HEK293 (cell line): ENCODE measurements around the gene COL3A1.

Experiments used
- BCL11A ChIP-seq: fragments of 450-650 bp; formaldehyde crosslinking; IDR thresholded peaks from 2 replicates; pipeline ENCODE4 v1.5.1; 2016; ENCODE audit warnings: low read depth, missing biosample characterization, missing genetic modification characterization
- CTCF ChIP-seq: fragments of 450-650 bp; formaldehyde crosslinking; IDR thresholded peaks from 2 replicates; pipeline ENCODE4 v1.5.1; 2016; ENCODE audit warnings: missing biosample characterization, missing genetic modification characterization
- PRDM4 ChIP-seq: fragments of 450-650 bp; formaldehyde crosslinking; IDR thresholded peaks from 2 replicates; pipeline ENCODE4 v1.5.1; 2017; ENCODE audit warnings: missing biosample characterization, missing genetic modification characterization
- TRIM28 ChIP-seq: IDR thresholded peaks from 2 replicates; pipeline ENCODE4 v1.6.1; 2011; ENCODE audit warnings: low read length, control low read depth, borderline replicate concordance
- ZNF138 ChIP-seq: fragments of 450-650 bp; formaldehyde crosslinking; IDR thresholded peaks from 2 replicates; pipeline ENCODE4 v1.5.1; 2016; ENCODE audit warnings: missing biosample characterization, missing genetic modification characterization, borderline replicate concordance
- ZNF155 ChIP-seq: fragments of 450-650 bp; formaldehyde crosslinking; IDR thresholded peaks from 2 replicates; pipeline ENCODE4 v1.5.1; 2016; ENCODE audit warnings: missing biosample characterization, missing genetic modification characterization
- ZNF248 ChIP-seq: fragments of 450-650 bp; formaldehyde crosslinking; IDR thresholded peaks from 2 replicates; pipeline ENCODE4 v1.5.1; 2017; ENCODE audit warnings: missing biosample characterization, missing genetic modification characterization
- ZNF341 ChIP-seq: fragments of 450-650 bp; formaldehyde crosslinking; IDR thresholded peaks from 2 replicates; pipeline ENCODE4; 2016; ENCODE audit warnings: low read depth, missing biosample characterization, missing genetic modification characterization
- ZNF560 ChIP-seq: fragments of 450-650 bp; formaldehyde crosslinking; IDR thresholded peaks from 2 replicates; pipeline ENCODE4 v1.5.1; 2017; ENCODE audit warnings: missing biosample characterization, missing genetic modification characterization, borderline replicate concordance
- TF ChIP-seq, protein P1 (sequence below): fragments of 450-650 bp; formaldehyde crosslinking; IDR thresholded peaks from 2 replicates; pipeline ENCODE4 v1.5.1; 2016; ENCODE audit warnings: missing biosample characterization, missing genetic modification characterization, low read depth
- TF ChIP-seq, protein P2 (sequence below): fragments of 450-650 bp; formaldehyde crosslinking; IDR thresholded peaks from 2 replicates; pipeline ENCODE4 v1.5.1; 2016; ENCODE audit warnings: missing biosample characterization, missing genetic modification characterization
- TF ChIP-seq, protein P3 (sequence below): IDR thresholded peaks from 2 replicates; pipeline ENCODE4 v1.6.1; 2011; ENCODE audit warnings: mild to moderate bottlenecking, low read depth, low read length, borderline replicate concordance

- TF ChIP-seq, protein P1, sequence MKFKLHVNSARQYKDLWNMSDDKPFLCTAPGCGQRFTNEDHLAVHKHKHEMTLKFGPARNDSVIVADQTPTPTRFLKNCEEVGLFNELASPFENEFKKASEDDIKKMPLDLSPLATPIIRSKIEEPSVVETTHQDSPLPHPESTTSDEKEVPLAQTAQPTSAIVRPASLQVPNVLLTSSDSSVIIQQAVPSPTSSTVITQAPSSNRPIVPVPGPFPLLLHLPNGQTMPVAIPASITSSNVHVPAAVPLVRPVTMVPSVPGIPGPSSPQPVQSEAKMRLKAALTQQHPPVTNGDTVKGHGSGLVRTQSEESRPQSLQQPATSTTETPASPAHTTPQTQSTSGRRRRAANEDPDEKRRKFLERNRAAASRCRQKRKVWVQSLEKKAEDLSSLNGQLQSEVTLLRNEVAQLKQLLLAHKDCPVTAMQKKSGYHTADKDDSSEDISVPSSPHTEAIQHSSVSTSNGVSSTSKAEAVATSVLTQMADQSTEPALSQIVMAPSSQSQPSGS (tag by site-specific recombination), result no peak
- TF ChIP-seq ZNF138 (tag by site-specific recombination), result no peak
- no peak for TF ChIP-seq TRIM28
- TF ChIP-seq ZNF341, result no peak
- TF ChIP-seq ZNF248, result no peak
- TF ChIP-seq CTCF, result no peak
- TF ChIP-seq ZNF560, result no peak
- no peak for TF ChIP-seq ZNF155 (tag by site-specific recombination)
- no peak for TF ChIP-seq PRDM4
- TF ChIP-seq, protein P2, sequence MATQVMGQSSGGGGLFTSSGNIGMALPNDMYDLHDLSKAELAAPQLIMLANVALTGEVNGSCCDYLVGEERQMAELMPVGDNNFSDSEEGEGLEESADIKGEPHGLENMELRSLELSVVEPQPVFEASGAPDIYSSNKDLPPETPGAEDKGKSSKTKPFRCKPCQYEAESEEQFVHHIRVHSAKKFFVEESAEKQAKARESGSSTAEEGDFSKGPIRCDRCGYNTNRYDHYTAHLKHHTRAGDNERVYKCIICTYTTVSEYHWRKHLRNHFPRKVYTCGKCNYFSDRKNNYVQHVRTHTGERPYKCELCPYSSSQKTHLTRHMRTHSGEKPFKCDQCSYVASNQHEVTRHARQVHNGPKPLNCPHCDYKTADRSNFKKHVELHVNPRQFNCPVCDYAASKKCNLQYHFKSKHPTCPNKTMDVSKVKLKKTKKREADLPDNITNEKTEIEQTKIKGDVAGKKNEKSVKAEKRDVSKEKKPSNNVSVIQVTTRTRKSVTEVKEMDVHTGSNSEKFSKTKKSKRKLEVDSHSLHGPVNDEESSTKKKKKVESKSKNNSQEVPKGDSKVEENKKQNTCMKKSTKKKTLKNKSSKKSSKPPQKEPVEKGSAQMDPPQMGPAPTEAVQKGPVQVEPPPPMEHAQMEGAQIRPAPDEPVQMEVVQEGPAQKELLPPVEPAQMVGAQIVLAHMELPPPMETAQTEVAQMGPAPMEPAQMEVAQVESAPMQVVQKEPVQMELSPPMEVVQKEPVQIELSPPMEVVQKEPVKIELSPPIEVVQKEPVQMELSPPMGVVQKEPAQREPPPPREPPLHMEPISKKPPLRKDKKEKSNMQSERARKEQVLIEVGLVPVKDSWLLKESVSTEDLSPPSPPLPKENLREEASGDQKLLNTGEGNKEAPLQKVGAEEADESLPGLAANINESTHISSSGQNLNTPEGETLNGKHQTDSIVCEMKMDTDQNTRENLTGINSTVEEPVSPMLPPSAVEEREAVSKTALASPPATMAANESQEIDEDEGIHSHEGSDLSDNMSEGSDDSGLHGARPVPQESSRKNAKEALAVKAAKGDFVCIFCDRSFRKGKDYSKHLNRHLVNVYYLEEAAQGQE, result no peak
- TF ChIP-seq, protein P3, sequence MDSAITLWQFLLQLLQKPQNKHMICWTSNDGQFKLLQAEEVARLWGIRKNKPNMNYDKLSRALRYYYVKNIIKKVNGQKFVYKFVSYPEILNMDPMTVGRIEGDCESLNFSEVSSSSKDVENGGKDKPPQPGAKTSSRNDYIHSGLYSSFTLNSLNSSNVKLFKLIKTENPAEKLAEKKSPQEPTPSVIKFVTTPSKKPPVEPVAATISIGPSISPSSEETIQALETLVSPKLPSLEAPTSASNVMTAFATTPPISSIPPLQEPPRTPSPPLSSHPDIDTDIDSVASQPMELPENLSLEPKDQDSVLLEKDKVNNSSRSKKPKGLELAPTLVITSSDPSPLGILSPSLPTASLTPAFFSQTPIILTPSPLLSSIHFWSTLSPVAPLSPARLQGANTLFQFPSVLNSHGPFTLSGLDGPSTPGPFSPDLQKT, result no peak
- no peak for TF ChIP-seq BCL11A (tag by site-specific recombination)
Observed at GRCh38 chr2:189010536-189010935, 36.4 kb downstream of the COL3A1 start.
